ENCODE results near the gene NOTCH3.

DNA sequence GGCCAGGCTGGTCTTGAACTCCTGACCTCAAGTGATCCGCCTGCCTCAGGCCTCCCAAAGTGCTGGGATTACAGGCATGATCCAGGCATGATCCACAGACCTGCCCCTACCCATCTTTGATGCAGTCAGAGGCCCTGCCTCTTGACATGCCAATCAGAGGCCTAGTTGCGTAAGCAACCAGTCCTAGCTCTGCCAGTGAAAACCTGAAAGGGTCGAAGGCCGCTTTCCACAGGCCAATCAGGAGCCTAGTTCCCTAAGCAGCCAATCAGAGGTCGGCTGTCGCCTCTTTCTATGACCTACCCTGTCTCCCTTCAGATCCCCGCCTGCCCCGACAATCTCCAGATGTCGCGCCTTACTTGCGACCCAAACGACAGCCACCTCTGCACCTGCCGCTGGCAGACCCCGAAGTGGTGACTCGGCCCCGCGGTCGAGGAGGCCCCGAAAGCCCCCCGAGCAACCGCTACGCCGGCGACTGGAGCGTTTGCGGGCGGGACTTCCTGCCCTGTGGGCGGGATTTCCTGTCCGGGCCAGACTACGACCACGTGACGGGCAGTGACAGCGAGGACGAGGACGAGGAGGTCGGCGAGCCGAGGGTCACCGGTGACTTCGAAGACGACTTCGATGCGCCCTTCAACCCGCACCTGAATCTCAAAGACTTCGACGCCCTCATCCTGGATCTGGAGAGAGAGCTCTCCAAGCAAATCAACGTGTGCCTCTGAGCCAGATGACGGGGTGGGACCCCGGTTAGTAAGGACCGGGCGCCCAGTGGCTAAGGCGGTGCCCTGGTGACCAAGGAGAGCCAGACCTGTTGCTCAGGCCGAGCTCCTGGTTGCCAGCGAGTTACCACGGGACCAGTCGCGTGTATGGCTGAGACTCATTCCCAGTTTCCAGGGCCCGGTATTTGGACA, 87.3 kb downstream of the NOTCH3 start:
- no peak for TF ChIP-seq CTCF (IDR thresholded peaks at IDR 0.05)
- TF ChIP-seq POLR2A (IDR thresholded peaks at IDR 0.05) = no peak
- TF ChIP-seq EP300 (IDR thresholded peaks at IDR 0.05) = no peak

All from ovary (tissue), 3 donors.